Astrocyte (in vitro differentiated cells and primary cell): ENCODE results near the gene HLTF. TPM values are rescaled to one million over a fixed set of nuclear protein-coding genes. Genes with fewer than 3 reads are reported as not detected.
A peak's percentile ranks its signal among the peaks of the same experiment; 100 is the strongest.

Experiments used
- DNase-seq: peaks from one replicate; pipeline ENCODE4 v3.0.0-alpha.2; 2010; ENCODE audit warnings: low read depth
- FAIRE-seq: peaks from 2 replicates; lab custom pipeline; 2011; peaks lifted over from hg19 to GRCh38; lab: Jason Lieb, UNC
- H2AFZ ChIP-seq: 2 replicates; pipeline ENCODE4 v1.6.0; 2012; ENCODE audit warnings: low read depth, low read length, inconsistent platforms
- H3K27ac ChIP-seq: 2 replicates; pipeline ENCODE4 v1.5.1; 2011; ENCODE audit warnings: low read depth, low read length, inconsistent platforms
- H3K27me3 ChIP-seq: 2 replicates; pipeline ENCODE4 v1.6.0; 2011; ENCODE audit warnings: low read length, inconsistent platforms; ENCODE audit not compliant: insufficient read depth
- H3K36me3 ChIP-seq: 2 replicates; pipeline ENCODE4 v1.5.1; 2011; ENCODE audit warnings: low read length, inconsistent platforms; ENCODE audit not compliant: insufficient read depth
- H3K4me1 ChIP-seq: 2 replicates; pipeline ENCODE4 v1.5.1; 2011; ENCODE audit warnings: low read length, inconsistent platforms; ENCODE audit not compliant: insufficient read depth
- H3K4me2 ChIP-seq: 2 replicates; pipeline ENCODE4 v1.6.0; 2012; ENCODE audit warnings: low read length, inconsistent platforms
- H3K4me3 ChIP-seq: 2 replicates; pipeline ENCODE4 v1.5.1; 2011; ENCODE audit warnings: low read depth, mild to moderate bottlenecking, low read length, inconsistent platforms; ENCODE audit not compliant: insufficient read depth
- H3K79me2 ChIP-seq: 2 replicates; pipeline ENCODE4 v1.6.0; 2012; ENCODE audit warnings: mild to moderate bottlenecking, low read length, inconsistent platforms; ENCODE audit not compliant: insufficient read depth
- H3K9ac ChIP-seq: 2 replicates; pipeline ENCODE4 v1.6.0; 2012; ENCODE audit warnings: mild to moderate bottlenecking, low read length, inconsistent platforms
- H3K9me3 ChIP-seq: 2 replicates; pipeline ENCODE4 v1.5.1; 2012; ENCODE audit warnings: low read depth, mild to moderate bottlenecking, low read length, inconsistent platforms; ENCODE audit not compliant: insufficient read depth
- H4K20me1 ChIP-seq: 2 replicates; pipeline ENCODE4 v1.6.0; 2012; ENCODE audit warnings: low read length, inconsistent platforms; ENCODE audit not compliant: insufficient read depth
- H3K27ac Mint-ChIP-seq: one replicate; pipeline ENCODE4 v1.8.0; 2021; ENCODE audit warnings: mild to moderate bottlenecking, mixed read lengths; ENCODE audit not compliant: unreplicated experiment
- H3K27me3 Mint-ChIP-seq: one replicate; pipeline ENCODE4 v1.8.0; 2021; ENCODE audit warnings: low read depth, mixed read lengths; ENCODE audit not compliant: unreplicated experiment
- H3K36me3 Mint-ChIP-seq: one replicate; pipeline ENCODE4 v1.8.0; 2021; ENCODE audit warnings: low read depth, mixed read lengths; ENCODE audit not compliant: unreplicated experiment
- H3K4me1 Mint-ChIP-seq: one replicate; pipeline ENCODE4 v1.8.0; 2021; ENCODE audit warnings: low read depth, mixed read lengths; ENCODE audit not compliant: unreplicated experiment
- H3K4me3 Mint-ChIP-seq: one replicate; pipeline ENCODE4 v1.8.0; 2021; ENCODE audit warnings: mild to moderate bottlenecking, moderate library complexity, mixed read lengths; ENCODE audit not compliant: unreplicated experiment
- H3K9me3 Mint-ChIP-seq: one replicate; pipeline ENCODE4 v1.8.0; 2021; ENCODE audit warnings: mild to moderate bottlenecking, mixed read lengths; ENCODE audit not compliant: unreplicated experiment
- EZH2 ChIP-seq: IDR thresholded peaks from 2 replicates; pipeline ENCODE4 v1.6.1; 2012; ENCODE audit warnings: mild to moderate bottlenecking, low read length, inconsistent platforms; ENCODE audit not compliant: insufficient read depth
- total RNA-seq: library from RNA; stranded (reverse); gene quantifications from 2 replicates; pipeline ENCODE4 v1.2.1, GENCODE V29; 2021
- TF ChIP-seq, protein P1 (sequence below): IDR thresholded peaks from 2 replicates; pipeline ENCODE4 v1.5.1; 2011; ENCODE audit warnings: low read depth, mild to moderate bottlenecking, inconsistent platforms, low read length, moderate library complexity; ENCODE audit not compliant: insufficient read depth

The HLTF gene
- total RNA-seq, 1 donor from 2014 or later: 19.5 TPM

DNA sequence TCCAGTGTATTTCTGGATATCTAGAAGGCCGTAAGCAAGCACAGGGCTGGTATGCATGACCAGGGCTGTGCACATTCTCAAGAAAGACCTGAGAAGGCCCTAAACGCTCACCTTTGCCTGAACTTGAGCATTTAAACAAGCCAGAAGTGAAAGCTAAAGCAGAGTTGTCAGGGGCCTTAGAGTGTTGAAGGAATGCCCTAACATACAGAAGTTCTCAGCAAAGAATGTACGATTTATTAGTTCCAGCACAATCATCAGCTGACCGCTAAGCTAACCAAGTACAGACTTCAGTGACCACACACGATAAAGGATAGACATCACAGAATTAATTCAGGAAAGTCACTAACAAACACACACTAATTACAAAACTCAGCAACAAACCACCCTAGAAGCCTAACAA lies 8.7 kb downstream of the HLTF start:
- DNase-seq (peak; percentile 33), FAIRE-seq (no peak)
- H3K9me3 Mint-ChIP-seq: no peaks in the 10 kb centered on the region
- no peak overlapping the region for H3K4me3 ChIP-seq
- peaks cover 4% of the 10 kb centered on the region for H3K4me1 Mint-ChIP-seq
- H3K4me2 ChIP-seq: no peak overlapping the region
- H3K4me1 ChIP-seq: peaks cover 6% of the 10 kb centered on the region
- no peak for TF ChIP-seq EZH2
- TF ChIP-seq, protein P1, sequence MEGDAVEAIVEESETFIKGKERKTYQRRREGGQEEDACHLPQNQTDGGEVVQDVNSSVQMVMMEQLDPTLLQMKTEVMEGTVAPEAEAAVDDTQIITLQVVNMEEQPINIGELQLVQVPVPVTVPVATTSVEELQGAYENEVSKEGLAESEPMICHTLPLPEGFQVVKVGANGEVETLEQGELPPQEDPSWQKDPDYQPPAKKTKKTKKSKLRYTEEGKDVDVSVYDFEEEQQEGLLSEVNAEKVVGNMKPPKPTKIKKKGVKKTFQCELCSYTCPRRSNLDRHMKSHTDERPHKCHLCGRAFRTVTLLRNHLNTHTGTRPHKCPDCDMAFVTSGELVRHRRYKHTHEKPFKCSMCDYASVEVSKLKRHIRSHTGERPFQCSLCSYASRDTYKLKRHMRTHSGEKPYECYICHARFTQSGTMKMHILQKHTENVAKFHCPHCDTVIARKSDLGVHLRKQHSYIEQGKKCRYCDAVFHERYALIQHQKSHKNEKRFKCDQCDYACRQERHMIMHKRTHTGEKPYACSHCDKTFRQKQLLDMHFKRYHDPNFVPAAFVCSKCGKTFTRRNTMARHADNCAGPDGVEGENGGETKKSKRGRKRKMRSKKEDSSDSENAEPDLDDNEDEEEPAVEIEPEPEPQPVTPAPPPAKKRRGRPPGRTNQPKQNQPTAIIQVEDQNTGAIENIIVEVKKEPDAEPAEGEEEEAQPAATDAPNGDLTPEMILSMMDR: no peak
- H3K9me3 ChIP-seq: no peaks in the 10 kb centered on the region
- H3K4me3 Mint-ChIP-seq: no peak overlapping the region
- H3K9ac ChIP-seq: no peak overlapping the region
- no peak overlapping the region for H3K27ac Mint-ChIP-seq
- peaks cover 43% of the 10 kb centered on the region for H3K79me2 ChIP-seq
- H2AFZ ChIP-seq: no peak overlapping the region
- peaks cover 8% of the 10 kb centered on the region for H4K20me1 ChIP-seq
- no peaks in the 10 kb centered on the region for H3K27me3 Mint-ChIP-seq
- H3K27ac ChIP-seq: no peak overlapping the region
- no peaks in the 10 kb centered on the region for H3K36me3 Mint-ChIP-seq
- H3K36me3 ChIP-seq: peaks cover 10% of the 10 kb centered on the region
- no peaks in the 10 kb centered on the region for H3K27me3 ChIP-seq

DNA sequence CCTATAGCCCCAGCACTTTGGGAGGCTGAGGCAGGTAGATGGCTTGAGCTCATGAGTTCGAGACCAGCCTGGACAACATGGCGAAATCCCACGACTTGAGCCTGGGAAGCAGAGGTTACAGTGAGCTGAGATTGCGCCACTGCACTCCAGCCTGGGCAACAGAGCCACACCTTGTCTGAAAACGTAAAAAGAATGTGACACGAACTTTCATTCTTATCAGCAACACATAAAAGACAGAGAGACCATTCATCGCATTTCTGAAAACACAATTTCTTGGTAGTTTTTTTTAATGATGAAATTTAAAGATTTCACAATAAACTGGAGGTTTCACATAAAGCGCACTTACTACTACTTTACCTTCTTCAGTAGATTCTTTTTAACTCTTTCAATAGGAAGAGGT lies 18.4 kb downstream of the HLTF start:
- no peak for DNase-seq
- H3K9me3 Mint-ChIP-seq: no peaks in the 10 kb centered on the region
- Histone ChIP-seq H4K20me1 (no peaks in the 10 kb centered on the region), H3K27me3 (no peaks in the 10 kb centered on the region), H3K36me3 (peaks cover 16% of the 10 kb centered on the region), H3K9ac (no peak overlapping the region), H3K27ac (no peak overlapping the region), H3K9me3 (no peaks in the 10 kb centered on the region), H3K4me3 (no peak overlapping the region), H2AFZ (no peak overlapping the region), H3K4me2 (no peak overlapping the region), H3K4me1 (no peaks in the 10 kb centered on the region), H3K79me2 (no peaks in the 10 kb centered on the region)
- peaks cover 5% of the 10 kb centered on the region for H3K36me3 Mint-ChIP-seq
- H3K27ac Mint-ChIP-seq: no peak overlapping the region
- FAIRE-seq: no peak
- H3K27me3 Mint-ChIP-seq: no peaks in the 10 kb centered on the region
- H3K4me1 Mint-ChIP-seq: no peaks in the 10 kb centered on the region
- no peak overlapping the region for H3K4me3 Mint-ChIP-seq
- TF ChIP-seq, protein P1: no peak
- no peak for TF ChIP-seq EZH2

DNA sequence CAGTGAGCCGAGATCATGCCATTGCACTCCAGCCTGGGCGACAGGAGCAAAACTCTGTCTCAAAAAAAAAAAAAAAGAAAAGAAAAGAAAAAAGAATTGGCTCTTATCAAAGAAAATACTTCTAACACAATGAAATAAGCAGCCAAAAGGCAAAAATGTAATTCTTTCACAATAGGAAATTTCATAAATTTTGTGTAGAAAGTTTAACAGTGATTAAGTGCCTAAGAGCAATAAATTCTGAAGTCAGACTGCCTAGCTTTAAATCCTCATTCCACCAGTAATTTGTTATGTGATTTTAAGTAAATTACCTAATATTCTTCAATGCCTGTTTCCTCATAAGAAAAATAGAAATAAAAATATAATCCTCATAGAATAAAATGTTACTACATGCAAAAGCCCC lies 24.6 kb downstream of the HLTF start:
- no peaks in the 10 kb centered on the region for H4K20me1 ChIP-seq
- no peaks in the 10 kb centered on the region for H3K4me1 Mint-ChIP-seq
- no peaks in the 10 kb centered on the region for H3K79me2 ChIP-seq
- no peaks in the 10 kb centered on the region for H3K4me1 ChIP-seq
- no peaks in the 10 kb centered on the region for H3K9me3 ChIP-seq
- TF ChIP-seq, protein P1: no peak
- TF ChIP-seq EZH2: no peak
- DNase-seq (no peak), FAIRE-seq (no peak)
- no peak overlapping the region for H3K27ac ChIP-seq
- H3K9me3 Mint-ChIP-seq: no peaks in the 10 kb centered on the region
- no peak overlapping the region for H3K4me3 ChIP-seq
- no peak overlapping the region for H3K27ac Mint-ChIP-seq
- H3K36me3 Mint-ChIP-seq: peaks cover 2% of the 10 kb centered on the region
- H3K4me2 ChIP-seq: no peak overlapping the region
- H3K36me3 ChIP-seq: peaks cover 17% of the 10 kb centered on the region
- no peak overlapping the region for H3K9ac ChIP-seq
- H3K27me3 ChIP-seq: no peaks in the 10 kb centered on the region
- no peaks in the 10 kb centered on the region for H3K27me3 Mint-ChIP-seq
- H2AFZ ChIP-seq: no peak overlapping the region
- no peak overlapping the region for H3K4me3 Mint-ChIP-seq
